Measurements from ENCODE around the gene PTX3. TPM values are rescaled to one million over a fixed set of nuclear protein-coding genes. Genes with fewer than 3 reads are reported as not detected.

The PTX3 gene
- total and polyA plus RNA-seq, 11 donors = 0.17 to 29.8 (median 1.1) TPM

- no peak overlapping the region for H3K27ac ChIP-seq
- intact Hi-C loops (cut with DNase I) = no loop called here
- DNase-seq = no peak
- no peak for TF ChIP-seq POLR2A (IDR thresholded peaks at IDR 0.05)
- TF ChIP-seq CTCF (IDR thresholded peaks at IDR 0.05) = no peak
- no peaks in the 10 kb centered on the region for H3K9me3 ChIP-seq
- no peak overlapping the region for H3K4me3 ChIP-seq
- no peak for ATAC-seq
- WGBS, 4 donors = 78 to 86% (median 83%) methylated on average over 4 of the region's 4 CpGs
- no peaks in the 10 kb centered on the region for H3K36me3 ChIP-seq
- no peaks in the 10 kb centered on the region for H3K4me1 ChIP-seq
- no peaks in the 10 kb centered on the region for H3K27me3 ChIP-seq
Measured at GRCh38 chr3:157408499-157409149, 28.0 kb upstream of the PTX3 start.

GRCh38 chr3:157409516-157409915 lies 27.1 kb upstream of the PTX3 start:
- no peak overlapping the region for H3K27ac ChIP-seq
- intact Hi-C loops (cut with DNase I) = no loop called here
- H3K9me3 ChIP-seq = no peaks in the 10 kb centered on the region
- TF ChIP-seq CTCF (IDR thresholded peaks at IDR 0.05) = no peak
- TF ChIP-seq POLR2A (IDR thresholded peaks at IDR 0.05) = no peak
- no peak overlapping the region for H3K4me3 ChIP-seq
- ATAC-seq (no peak), DNase-seq (no peak)
- WGBS, 4 donors = 92 to 98% (median 96%) methylated on average over 2 of the region's 2 CpGs
- no peaks in the 10 kb centered on the region for H3K36me3 ChIP-seq
- H3K4me1 ChIP-seq = no peaks in the 10 kb centered on the region
- no peaks in the 10 kb centered on the region for H3K27me3 ChIP-seq

GRCh38 chr3:157410945-157411344 lies 25.7 kb upstream of the PTX3 start:
- TF ChIP-seq CTCF (IDR thresholded peaks at IDR 0.05) (no peak), POLR2A (IDR thresholded peaks at IDR 0.05) (no peak)
- Histone ChIP-seq H3K36me3 (no peaks in the 10 kb centered on the region), H3K27me3 (no peaks in the 10 kb centered on the region), H3K4me1 (no peaks in the 10 kb centered on the region), H3K4me3 (no peak overlapping the region), H3K27ac (no peak overlapping the region), H3K9me3 (no peaks in the 10 kb centered on the region)
- no peak for ATAC-seq
- DNase-seq = no peak
- WGBS, 4 donors = 46 to 61% (median 59%) methylated on average over 2 of the region's 2 CpGs
- intact Hi-C loops (cut with DNase I) = no loop called here

- no peaks in the 10 kb centered on the region for H3K27me3 ChIP-seq
- H3K36me3 ChIP-seq = no peaks in the 10 kb centered on the region
- no peak for TF ChIP-seq POLR2A (IDR thresholded peaks at IDR 0.05)
- no peak for TF ChIP-seq CTCF (IDR thresholded peaks at IDR 0.05)
- intact Hi-C loops (cut with DNase I) = no loop called here
- H3K4me1 ChIP-seq = no peaks in the 10 kb centered on the region
- ATAC-seq = no peak
- H3K4me3 ChIP-seq = no peak overlapping the region
- no peaks in the 10 kb centered on the region for H3K9me3 ChIP-seq
- no peak overlapping the region for H3K27ac ChIP-seq
- no peak for DNase-seq
- WGBS, 4 donors = 86 to 97% (median 91%) methylated on average over 1 of the region's 1 CpG
Measured at GRCh38 chr3:157412323-157412855, 24.3 kb upstream of the PTX3 start.

Data from heart left ventricle (tissue), 16 donors.